ENCODE data around the gene FLAD1. TPM values are rescaled to one million over a fixed set of nuclear protein-coding genes. Genes with fewer than 3 reads are reported as not detected.
A peak's percentile ranks its signal among the peaks of the same experiment; 100 is the strongest.

Gene FLAD1
- total RNA-seq, 1 experiment from 2014 or later: 82.4 TPM

DNA sequence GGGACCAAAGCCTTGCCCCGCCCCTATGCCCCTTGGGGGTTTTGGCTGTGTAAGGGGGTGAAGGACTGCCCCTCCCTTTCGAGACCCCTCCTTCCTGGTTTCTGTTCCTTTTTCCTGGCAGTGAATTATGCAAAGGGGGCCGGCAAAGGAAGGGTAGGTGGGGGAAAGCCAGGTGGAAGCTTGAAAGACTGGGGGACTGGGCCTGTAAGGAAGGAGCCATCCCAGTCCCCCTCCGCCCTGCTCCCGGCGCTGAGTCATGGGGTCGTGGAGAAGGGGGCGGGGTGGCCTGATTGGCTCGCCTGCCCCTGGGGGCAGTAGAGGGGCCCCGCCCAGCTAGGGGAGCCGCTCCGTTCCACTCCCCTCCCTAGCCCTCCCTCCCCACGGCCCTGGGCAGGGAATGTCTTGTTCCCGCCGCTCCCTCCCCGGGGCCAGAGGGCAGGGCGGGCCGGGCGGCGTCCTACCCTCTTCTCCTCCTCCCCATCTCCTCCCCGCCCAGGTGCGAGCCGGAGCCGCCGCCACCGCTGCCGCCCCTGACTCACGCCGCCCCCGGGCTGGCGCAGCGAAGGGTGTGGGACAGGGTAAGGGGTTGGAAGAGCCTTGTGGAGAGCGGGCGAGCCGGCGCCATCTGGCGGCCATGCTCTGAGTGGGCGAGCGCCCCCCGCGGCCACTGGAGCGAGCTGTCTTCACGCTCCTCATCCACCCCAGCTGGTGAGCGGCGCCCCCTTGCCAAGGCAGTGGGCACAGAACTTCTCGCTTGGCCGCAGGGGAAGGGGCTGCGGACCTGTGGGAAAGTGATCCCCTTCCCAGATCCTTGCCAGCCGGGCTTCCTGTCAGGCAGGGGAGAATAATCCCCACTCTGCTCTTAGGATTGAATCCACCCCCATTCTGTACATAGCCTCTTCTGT lies 34.1 kb downstream of the FLAD1 start:
- TF ChIP-seq EZH2 (IDR thresholded peaks at IDR 0.05; ENCODE audit: borderline replicate concordance, low read depth, low read length, poor library complexity, severe bottlenecking): no peak
- TF ChIP-seq, protein P1, sequence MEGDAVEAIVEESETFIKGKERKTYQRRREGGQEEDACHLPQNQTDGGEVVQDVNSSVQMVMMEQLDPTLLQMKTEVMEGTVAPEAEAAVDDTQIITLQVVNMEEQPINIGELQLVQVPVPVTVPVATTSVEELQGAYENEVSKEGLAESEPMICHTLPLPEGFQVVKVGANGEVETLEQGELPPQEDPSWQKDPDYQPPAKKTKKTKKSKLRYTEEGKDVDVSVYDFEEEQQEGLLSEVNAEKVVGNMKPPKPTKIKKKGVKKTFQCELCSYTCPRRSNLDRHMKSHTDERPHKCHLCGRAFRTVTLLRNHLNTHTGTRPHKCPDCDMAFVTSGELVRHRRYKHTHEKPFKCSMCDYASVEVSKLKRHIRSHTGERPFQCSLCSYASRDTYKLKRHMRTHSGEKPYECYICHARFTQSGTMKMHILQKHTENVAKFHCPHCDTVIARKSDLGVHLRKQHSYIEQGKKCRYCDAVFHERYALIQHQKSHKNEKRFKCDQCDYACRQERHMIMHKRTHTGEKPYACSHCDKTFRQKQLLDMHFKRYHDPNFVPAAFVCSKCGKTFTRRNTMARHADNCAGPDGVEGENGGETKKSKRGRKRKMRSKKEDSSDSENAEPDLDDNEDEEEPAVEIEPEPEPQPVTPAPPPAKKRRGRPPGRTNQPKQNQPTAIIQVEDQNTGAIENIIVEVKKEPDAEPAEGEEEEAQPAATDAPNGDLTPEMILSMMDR (conservative IDR thresholded peaks at IDR 0.05; ENCODE audit: low read depth, low read length): peak; percentile 100
- BruUV-seq (replicated peaks): no TSS peak
- Histone ChIP-seq H3K9me3 (ENCODE audit: low read depth, low read length, poor library complexity, severe bottlenecking) (no peaks in the 10 kb centered on the region), H3K27ac (ENCODE audit: low read depth, low read length, poor library complexity, severe bottlenecking) (peak overlapping the region; percentile 81), H3K36me3 (ENCODE audit: insufficient read depth, low read length, poor library complexity, severe bottlenecking) (peaks cover 16% of the 10 kb centered on the region), H3K4me1 (ENCODE audit: insufficient read depth, low read length, poor library complexity, severe bottlenecking) (peaks cover 18% of the 10 kb centered on the region), H3K4me3 (ENCODE audit: low read depth, low read length, poor library complexity, severe bottlenecking) (peak overlapping the region; percentile 49), H3K27me3 (replicated peaks; ENCODE audit: insufficient read depth, low read depth, low read length, poor library complexity) (no peaks in the 10 kb centered on the region)
- intact Hi-C loops (cut with micrococcal nuclease; ENCODE audit: unreplicated experiment): no loop called here
- peak; percentile 91 for DNase-seq (ENCODE audit: low spot score)
- ChIA-PET CTCF (interaction anchor here (0.5 to 1.5 kb wide), 18 partner anchors 8 to 1530 kb away, joined by 3 to 16 read pairs (median 6); partner anchors contain the start of genes ADAM15, LENEP, PBXIP1 and SHC1), POLR2A (ENCODE audit: low non-redundant PET) (interaction anchor here (0.6 to 0.9 kb wide), 3 partner anchors 13 to 34 kb away, joined by 4 to 5 read pairs (median 4); partner anchors contain the start of gene FLAD1)

DNA sequence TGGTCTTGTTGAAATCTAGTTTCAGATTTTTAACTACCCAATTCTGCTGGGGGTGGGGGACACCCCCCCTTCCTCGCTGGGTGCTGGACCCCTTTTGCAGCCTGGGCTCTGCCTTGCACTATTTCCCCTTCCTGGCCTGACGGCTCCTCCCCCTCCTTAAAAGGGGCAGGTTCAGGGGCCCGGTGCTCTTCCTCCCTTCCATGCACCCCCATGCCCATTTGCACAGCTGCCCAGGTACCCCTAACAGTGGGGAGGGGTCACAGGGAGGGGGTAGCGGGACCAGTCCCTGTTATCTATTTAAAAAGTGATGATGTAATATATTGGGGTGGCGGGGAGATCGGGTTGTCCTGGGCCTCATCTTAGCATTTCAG lies 34.8 kb downstream of the FLAD1 start:
- Histone ChIP-seq H3K27me3 (replicated peaks; ENCODE audit: insufficient read depth, low read depth, low read length, poor library complexity) (no peaks in the 10 kb centered on the region), H3K27ac (ENCODE audit: low read depth, low read length, poor library complexity, severe bottlenecking) (peak overlapping the region; percentile 81), H3K4me1 (ENCODE audit: insufficient read depth, low read length, poor library complexity, severe bottlenecking) (peaks cover 13% of the 10 kb centered on the region), H3K9me3 (ENCODE audit: low read depth, low read length, poor library complexity, severe bottlenecking) (no peaks in the 10 kb centered on the region), H3K36me3 (ENCODE audit: insufficient read depth, low read length, poor library complexity, severe bottlenecking) (peaks cover 16% of the 10 kb centered on the region), H3K4me3 (ENCODE audit: low read depth, low read length, poor library complexity, severe bottlenecking) (peak overlapping the region; percentile 49)
- ChIA-PET POLR2A (ENCODE audit: low non-redundant PET) (interaction anchor here (0.6 kb wide), 1 partner anchor 35 kb away, joined by 4 read pairs; the partner anchor contains the start of gene FLAD1), CTCF (interaction anchor here (0.6 to 1.5 kb wide), 14 partner anchors 9 to 149 kb away, joined by 3 to 16 read pairs (median 6); partner anchors contain the start of genes ADAM15, LENEP, PBXIP1 and SHC1)
- TF ChIP-seq EZH2 (IDR thresholded peaks at IDR 0.05; ENCODE audit: borderline replicate concordance, low read depth, low read length, poor library complexity, severe bottlenecking): no peak
- TF ChIP-seq, protein P1 (conservative IDR thresholded peaks at IDR 0.05; ENCODE audit: low read depth, low read length): no peak
- intact Hi-C loops (cut with micrococcal nuclease; ENCODE audit: unreplicated experiment): no loop called here
- no peak for DNase-seq (ENCODE audit: low spot score)
- BruUV-seq (replicated peaks): no TSS peak

DNA sequence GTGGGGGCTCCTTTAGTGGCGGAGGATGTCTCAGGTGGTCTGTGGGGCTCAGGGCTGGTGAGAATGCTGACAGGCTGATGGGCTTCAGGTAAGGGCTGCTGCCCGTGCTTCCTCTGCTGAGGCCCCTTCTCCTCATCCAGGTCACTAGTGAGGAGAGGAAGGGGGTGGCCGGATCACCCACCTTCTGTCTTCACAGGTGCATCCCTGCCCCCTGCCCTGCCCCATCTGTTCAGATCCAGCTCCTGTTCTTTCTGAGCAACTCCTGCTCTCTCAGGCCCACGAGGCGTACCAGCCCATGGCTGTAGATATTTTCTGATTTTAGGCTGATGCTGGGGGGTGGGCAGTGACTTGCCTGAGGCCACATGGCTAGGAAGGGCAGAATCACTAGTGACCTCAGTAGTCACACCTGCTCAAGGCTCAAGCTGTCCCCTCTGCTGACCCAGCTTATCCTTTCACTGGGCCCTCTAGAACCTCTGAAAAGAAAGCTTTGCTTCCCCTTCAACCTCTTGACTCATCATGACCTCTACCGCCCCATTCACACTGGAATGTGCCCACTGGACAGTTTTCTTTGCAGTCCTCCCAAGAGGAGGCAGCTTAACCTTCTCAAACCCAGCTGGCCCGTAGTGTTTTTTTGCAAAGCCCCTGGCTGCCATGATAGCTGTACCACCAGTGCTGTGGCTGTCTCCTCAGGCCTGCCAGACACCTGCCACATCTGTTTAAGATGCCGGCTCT lies 35.6 kb downstream of the FLAD1 start:
- Histone ChIP-seq H3K27me3 (replicated peaks; ENCODE audit: insufficient read depth, low read depth, low read length, poor library complexity) (no peaks in the 10 kb centered on the region), H3K4me3 (ENCODE audit: low read depth, low read length, poor library complexity, severe bottlenecking) (no peak overlapping the region), H3K36me3 (ENCODE audit: insufficient read depth, low read length, poor library complexity, severe bottlenecking) (peaks cover 16% of the 10 kb centered on the region), H3K9me3 (ENCODE audit: low read depth, low read length, poor library complexity, severe bottlenecking) (no peaks in the 10 kb centered on the region), H3K4me1 (ENCODE audit: insufficient read depth, low read length, poor library complexity, severe bottlenecking) (peaks cover 13% of the 10 kb centered on the region), H3K27ac (ENCODE audit: low read depth, low read length, poor library complexity, severe bottlenecking) (no peak overlapping the region)
- intact Hi-C loops (cut with micrococcal nuclease; ENCODE audit: unreplicated experiment): no loop called here
- no peak for DNase-seq (ENCODE audit: low spot score)
- ChIA-PET POLR2A (ENCODE audit: low non-redundant PET) (interaction anchor here (0.7 kb wide), 1 partner anchor 21 kb away, joined by 3 read pairs; no protein-coding TSS in a partner anchor), CTCF (interaction anchor here (0.6 kb wide), 1 partner anchor 14 kb away, joined by 9 read pairs; no protein-coding TSS in a partner anchor)
- TF ChIP-seq, protein P1 (conservative IDR thresholded peaks at IDR 0.05; ENCODE audit: low read depth, low read length): no peak
- TF ChIP-seq EZH2 (IDR thresholded peaks at IDR 0.05; ENCODE audit: borderline replicate concordance, low read depth, low read length, poor library complexity, severe bottlenecking): no peak
- no TSS peak for BruUV-seq (replicated peaks)
